Measurements from ENCODE around the gene NPLOC4.
"Not testable (repeated sequence)": the region's sequence is repeated elsewhere in the genome, so short reads cannot be mapped to it uniquely, and the experiment has no call there.

NPLOC4 gene

GRCh38 chr17:81532490-81533287 lies 104.2 kb downstream of the NPLOC4 start:
- DNase-seq: no peak

- DNase-seq: not testable (repeated sequence)
These were observed 104.9 kb downstream of the NPLOC4 start for GRCh38 chr17:81531998-81532404.

- not testable (repeated sequence) for DNase-seq
These were observed 105.9 kb downstream of the NPLOC4 start for GRCh38 chr17:81531013-81531412.

GRCh38 chr17:81529437-81529803 lies 107.5 kb downstream of the NPLOC4 start:
- no peak for DNase-seq

- DNase-seq: no peak
These were observed 108.1 kb downstream of the NPLOC4 start for GRCh38 chr17:81528651-81529436.

- no peak for DNase-seq
These were observed 108.6 kb downstream of the NPLOC4 start for GRCh38 chr17:81528384-81528650.

- DNase-seq: no peak
These were observed 109.1 kb downstream of the NPLOC4 start, which contains the start of gene FSCN2 for GRCh38 chr17:81527591-81528383. Gene FSCN2, plus strand, starts transcription at chr17:81528377. Its CDS starts 155 bp downstream, at chr17:81528532.

GRCh38 chr17:81526662-81527571 lies 110.0 kb downstream of the NPLOC4 start:
- no peak for DNase-seq

- DNase-seq: no peak
These were observed 112.1 kb downstream of the NPLOC4 start for GRCh38 chr17:81524865-81525159.

- no peak for DNase-seq
These were observed 112.7 kb downstream of the NPLOC4 start for GRCh38 chr17:81524039-81524864.

- DNase-seq: no peak
These were observed 113.4 kb downstream of the NPLOC4 start for GRCh38 chr17:81523402-81524038.

GRCh38 chr17:81522491-81523401 lies 114.2 kb downstream of the NPLOC4 start:
- no peak for DNase-seq

- no peak for DNase-seq
These were observed 116.7 kb downstream of the NPLOC4 start for GRCh38 chr17:81520021-81520901.

GRCh38 chr17:81519284-81520020 lies 117.5 kb downstream of the NPLOC4 start:
- DNase-seq: peak; percentile 67 to 71

- DNase-seq: peak; percentile 45 to 53
These were observed 118.1 kb downstream of the NPLOC4 start for GRCh38 chr17:81518785-81519283.

- DNase-seq: no peak
These were observed 118.7 kb downstream of the NPLOC4 start for GRCh38 chr17:81518113-81518784.

Data from activated CD4-positive, alpha-beta T cell treated with anti-CD3 and anti-CD28 coated beads, Interleukin-2, amount 50 U/mL, for 48 hours (primary cell).